ENCODE measurements around the gene PRKCZ.

DNA sequence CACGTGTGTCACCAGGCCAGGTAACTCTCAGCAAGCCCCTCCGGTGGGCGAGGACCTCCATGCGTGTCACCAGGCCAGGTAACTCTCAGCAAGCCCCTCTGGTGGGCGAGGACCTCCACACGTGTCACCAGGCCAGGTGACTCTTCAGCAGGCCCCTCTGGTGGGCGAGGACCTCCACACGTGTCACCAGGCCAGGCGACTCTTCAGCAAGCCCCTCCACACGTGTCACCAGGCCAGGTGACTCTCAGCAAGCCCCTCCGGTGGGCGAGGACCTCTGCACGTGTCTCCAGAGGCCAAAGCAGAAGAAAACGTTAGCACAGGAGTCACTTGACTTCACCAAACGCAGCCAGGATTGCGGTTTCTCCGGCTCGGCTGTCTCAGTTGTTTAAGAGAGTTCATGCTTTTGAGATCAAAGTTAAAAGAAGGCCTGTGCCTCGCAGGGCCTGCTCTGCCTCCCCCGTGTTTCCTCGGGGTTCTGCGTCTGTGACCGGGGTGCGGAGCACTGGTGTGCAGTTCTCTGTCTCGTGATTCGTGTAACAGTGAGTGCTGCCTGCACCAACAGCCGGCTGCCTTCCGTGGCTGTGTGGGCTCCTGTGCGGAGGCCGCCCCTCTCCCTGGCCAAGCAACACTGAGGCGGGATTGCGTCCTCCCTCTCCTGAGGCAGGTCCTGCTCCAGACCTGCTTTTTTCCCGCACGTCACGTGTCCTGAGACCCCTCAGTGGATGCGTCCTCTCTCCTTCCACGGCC lies 56.6 kb downstream of the PRKCZ start:
- TF ChIP-seq, protein P1, sequence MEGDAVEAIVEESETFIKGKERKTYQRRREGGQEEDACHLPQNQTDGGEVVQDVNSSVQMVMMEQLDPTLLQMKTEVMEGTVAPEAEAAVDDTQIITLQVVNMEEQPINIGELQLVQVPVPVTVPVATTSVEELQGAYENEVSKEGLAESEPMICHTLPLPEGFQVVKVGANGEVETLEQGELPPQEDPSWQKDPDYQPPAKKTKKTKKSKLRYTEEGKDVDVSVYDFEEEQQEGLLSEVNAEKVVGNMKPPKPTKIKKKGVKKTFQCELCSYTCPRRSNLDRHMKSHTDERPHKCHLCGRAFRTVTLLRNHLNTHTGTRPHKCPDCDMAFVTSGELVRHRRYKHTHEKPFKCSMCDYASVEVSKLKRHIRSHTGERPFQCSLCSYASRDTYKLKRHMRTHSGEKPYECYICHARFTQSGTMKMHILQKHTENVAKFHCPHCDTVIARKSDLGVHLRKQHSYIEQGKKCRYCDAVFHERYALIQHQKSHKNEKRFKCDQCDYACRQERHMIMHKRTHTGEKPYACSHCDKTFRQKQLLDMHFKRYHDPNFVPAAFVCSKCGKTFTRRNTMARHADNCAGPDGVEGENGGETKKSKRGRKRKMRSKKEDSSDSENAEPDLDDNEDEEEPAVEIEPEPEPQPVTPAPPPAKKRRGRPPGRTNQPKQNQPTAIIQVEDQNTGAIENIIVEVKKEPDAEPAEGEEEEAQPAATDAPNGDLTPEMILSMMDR (IDR thresholded peaks at IDR 0.05) = no peak
- no peak for TF ChIP-seq POLR2AphosphoS5 (IDR thresholded peaks at IDR 0.05; ENCODE audit: insufficient read depth in 1 of 2, low read depth in 1 of 2)

Measured in vagina (tissue), 2 donors.